Liver (tissue), 3 donors: ENCODE results near the gene HIF1AN.

Experiments used
- ATF3 ChIP-seq: IDR thresholded peaks from 2 replicates; pipeline ENCODE4 v1.6.1; 2016; ENCODE audit warnings: antibody characterized with exemption
- CTCF ChIP-seq: fragments of 150-350 bp; IDR thresholded peaks from 2 replicates; pipeline ENCODE4 v1.5.1; 2017; ENCODE audit warnings: improper control_type of control experiment, low read depth, low read length; ENCODE audit not compliant: missing input control
- EGR1 ChIP-seq, 2 donors: IDR thresholded peaks; 2 replicates each; pipeline ENCODE4 v1.6.1; 2016 to 2018; ENCODE audit warnings: antibody characterized with exemption in 2 of 2, low read depth in 2 of 2
- FOXA2 ChIP-seq: IDR thresholded peaks from 2 replicates; pipeline ENCODE4 v1.6.1; 2016; ENCODE audit warnings: antibody characterized with exemption
- GABPA ChIP-seq, 2 donors: IDR thresholded peaks in 1 of 2; conservative IDR thresholded peaks in 1 of 2; 2 replicates each; pipeline ENCODE4 v1.6.1; 2016; ENCODE audit warnings: antibody characterized with exemption in 2 of 2, mild to moderate bottlenecking in 1 of 2, moderate library complexity in 1 of 2
- HNF4A ChIP-seq, 2 donors: conservative IDR thresholded peaks; 2 replicates each; pipeline ENCODE4 v1.6.1; 2016; ENCODE audit warnings: antibody characterized with exemption in 2 of 2, mild to moderate bottlenecking in 2 of 2
- HNF4G ChIP-seq: IDR thresholded peaks from 2 replicates; pipeline ENCODE4 v1.6.1; 2016; ENCODE audit warnings: antibody characterized with exemption
- JUND ChIP-seq, 2 donors: IDR thresholded peaks; 2 replicates each; pipeline ENCODE4 v1.6.1; 2016; ENCODE audit warnings: antibody characterized with exemption in 2 of 2
- MAX ChIP-seq: IDR thresholded peaks from 2 replicates; pipeline ENCODE4 v1.6.1; 2016; ENCODE audit warnings: antibody characterized with exemption
- REST ChIP-seq: IDR thresholded peaks from 2 replicates; pipeline ENCODE4 v1.6.1; 2016; ENCODE audit warnings: antibody characterized with exemption, mild to moderate bottlenecking
- SP1 ChIP-seq: IDR thresholded peaks from 2 replicates; pipeline ENCODE4 v1.6.1; 2018; ENCODE audit warnings: antibody characterized with exemption, mild to moderate bottlenecking
- TAF1 ChIP-seq: conservative IDR thresholded peaks from 2 replicates; pipeline ENCODE4 v1.6.1; 2016; ENCODE audit warnings: antibody characterized with exemption, mild to moderate bottlenecking
- YY1 ChIP-seq: IDR thresholded peaks from 2 replicates; pipeline ENCODE4 v1.6.1; 2016; ENCODE audit warnings: antibody characterized with exemption, mild to moderate bottlenecking
- donor health status: healthy.
- donor health status: healthy.

- TF ChIP-seq REST (no peak), CTCF (no peak), GABPA (IDR thresholded peaks at IDR 0.05 in 1 of 2, conservative IDR thresholded peaks at IDR 0.05 in 1 of 2) (no peak), SP1 (no peak), TAF1 (no peak), JUND (IDR thresholded peaks at IDR 0.05) (no peak), MAX (no peak), HNF4A (conservative IDR thresholded peaks at IDR 0.05) (no peak), YY1 (no peak), EGR1 (IDR thresholded peaks at IDR 0.05; ENCODE audit: low read depth in 2 of 2) (no peak), HNF4G (no peak), FOXA2 (no peak), ATF3 (no peak)
These were observed 43.7 kb downstream of the HIF1AN start for GRCh38 chr10:100579261-100580090.
